ENCODE results near the gene UCK1.
"Not testable (repeated sequence)": the region's sequence is repeated elsewhere in the genome, so short reads cannot be mapped to it uniquely, and the experiment has no call there.

Gene UCK1

DNA sequence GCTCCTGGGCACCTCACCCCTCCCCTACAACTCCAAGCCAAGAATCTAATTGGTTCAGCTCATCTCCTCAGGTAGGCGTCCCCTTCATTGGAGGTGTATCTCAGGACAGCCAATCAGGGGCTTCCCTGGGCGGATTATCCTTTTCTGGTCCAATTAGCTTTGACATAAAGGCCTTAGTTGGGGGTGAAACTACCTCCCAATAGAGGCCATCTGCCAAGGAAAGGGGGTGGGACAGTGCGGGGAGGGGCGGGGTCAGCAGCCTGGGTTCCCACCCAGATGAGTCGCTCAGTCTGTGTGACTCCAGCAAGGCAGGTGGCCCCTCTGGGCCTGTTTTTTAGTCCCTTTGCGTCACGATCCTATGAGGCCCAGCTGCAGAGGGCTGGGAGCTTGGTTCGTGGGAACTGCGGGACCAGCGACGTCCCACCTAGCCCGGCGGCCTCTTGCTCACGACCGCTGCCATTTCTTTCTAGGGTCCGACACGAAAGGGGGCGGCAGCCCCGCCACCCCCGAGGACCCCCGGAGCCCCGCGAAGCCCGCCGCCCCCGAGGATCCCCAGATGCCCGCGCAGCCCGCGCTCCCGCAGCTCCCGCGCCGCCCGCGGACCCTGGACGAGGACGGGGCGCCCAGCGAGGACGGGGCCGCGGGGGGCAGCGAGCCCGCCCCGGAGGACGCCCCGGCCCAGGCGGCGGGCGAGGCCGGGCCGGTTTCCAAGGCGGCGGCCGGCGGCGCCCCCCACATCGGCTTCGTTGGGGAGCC, 23.2 kb upstream of the UCK1 start:
- Histone ChIP-seq H4K20me1 (ENCODE audit: insufficient read depth, low read length) (no peaks in the 10 kb centered on the region), H3K9ac (ENCODE audit: low read length) (no peak overlapping the region), H3K79me2 (ENCODE audit: low read length) (no peaks in the 10 kb centered on the region), H3K4me2 (ENCODE audit: low read depth, low read length) (no peak overlapping the region), H3F3A (ENCODE audit: insufficient read depth, low read length) (no peaks in the 10 kb centered on the region), H3K4me3 (ENCODE audit: low read length) (no peak overlapping the region), H3K27ac (ENCODE audit: low read length) (no peak overlapping the region), H3K9me3 (replicated peaks; ENCODE audit: insufficient read depth, low read length) (no peaks in the 10 kb centered on the region), H3K4me1 (ENCODE audit: low read length) (no peaks in the 10 kb centered on the region), H3K27me3 (replicated peaks; ENCODE audit: insufficient read depth, low read length) (no peaks in the 10 kb centered on the region), H3K36me3 (replicated peaks; ENCODE audit: insufficient read depth, low read length) (no peaks in the 10 kb centered on the region), H2AFZ (ENCODE audit: low read length) (no peak overlapping the region), H3K9me2 (replicated peaks; ENCODE audit: insufficient read depth, low read length) (no peaks in the 10 kb centered on the region)
- TF ChIP-seq, protein P1, sequence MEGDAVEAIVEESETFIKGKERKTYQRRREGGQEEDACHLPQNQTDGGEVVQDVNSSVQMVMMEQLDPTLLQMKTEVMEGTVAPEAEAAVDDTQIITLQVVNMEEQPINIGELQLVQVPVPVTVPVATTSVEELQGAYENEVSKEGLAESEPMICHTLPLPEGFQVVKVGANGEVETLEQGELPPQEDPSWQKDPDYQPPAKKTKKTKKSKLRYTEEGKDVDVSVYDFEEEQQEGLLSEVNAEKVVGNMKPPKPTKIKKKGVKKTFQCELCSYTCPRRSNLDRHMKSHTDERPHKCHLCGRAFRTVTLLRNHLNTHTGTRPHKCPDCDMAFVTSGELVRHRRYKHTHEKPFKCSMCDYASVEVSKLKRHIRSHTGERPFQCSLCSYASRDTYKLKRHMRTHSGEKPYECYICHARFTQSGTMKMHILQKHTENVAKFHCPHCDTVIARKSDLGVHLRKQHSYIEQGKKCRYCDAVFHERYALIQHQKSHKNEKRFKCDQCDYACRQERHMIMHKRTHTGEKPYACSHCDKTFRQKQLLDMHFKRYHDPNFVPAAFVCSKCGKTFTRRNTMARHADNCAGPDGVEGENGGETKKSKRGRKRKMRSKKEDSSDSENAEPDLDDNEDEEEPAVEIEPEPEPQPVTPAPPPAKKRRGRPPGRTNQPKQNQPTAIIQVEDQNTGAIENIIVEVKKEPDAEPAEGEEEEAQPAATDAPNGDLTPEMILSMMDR (IDR thresholded peaks at IDR 0.05; ENCODE audit: low read length) = no peak
- no peak for TF ChIP-seq EZH2 (optimal IDR thresholded peaks at IDR 0.05; ENCODE audit: low read depth, low read length)
- TF ChIP-seq EZH2phosphoT487 (IDR thresholded peaks at IDR 0.05; ENCODE audit: low read length) = no peak
- DNase-seq = no peak

- no peak overlapping the region for H3K4me2 ChIP-seq (ENCODE audit: low read depth, low read length)
- H3K79me2 ChIP-seq (ENCODE audit: low read length) = no peaks in the 10 kb centered on the region
- no peak overlapping the region for H2AFZ ChIP-seq (ENCODE audit: low read length)
- H3K27ac ChIP-seq (ENCODE audit: low read length) = no peak overlapping the region
- no peak for DNase-seq
- no peak overlapping the region for H3K4me3 ChIP-seq (ENCODE audit: low read length)
- no peaks in the 10 kb centered on the region; the same call in 1 of the 2 replicates for H3K27me3 ChIP-seq (replicated peaks; ENCODE audit: insufficient read depth, low read length)
- H3K36me3 ChIP-seq (replicated peaks; ENCODE audit: insufficient read depth, low read length) = no peaks in the 10 kb centered on the region
- no peak overlapping the region for H3K9ac ChIP-seq (ENCODE audit: low read length)
- H3K9me3 ChIP-seq (replicated peaks; ENCODE audit: insufficient read depth, low read length) = no peaks in the 10 kb centered on the region
- no peaks in the 10 kb centered on the region for H3K9me2 ChIP-seq (replicated peaks; ENCODE audit: insufficient read depth, low read length)
- H4K20me1 ChIP-seq (ENCODE audit: insufficient read depth, low read length) = no peaks in the 10 kb centered on the region
- no peak for TF ChIP-seq EZH2 (optimal IDR thresholded peaks at IDR 0.05; ENCODE audit: low read depth, low read length)
- no peaks in the 10 kb centered on the region for H3F3A ChIP-seq (ENCODE audit: insufficient read depth, low read length)
- no peaks in the 10 kb centered on the region for H3K4me1 ChIP-seq (ENCODE audit: low read length)
These were observed 21.0 kb upstream of the UCK1 start for GRCh38 chr9:131552030-131552429.

GRCh38 chr9:131550465-131550864, 19.4 kb upstream of the UCK1 start:
- H3K4me2 ChIP-seq (ENCODE audit: low read depth, low read length); DNase-seq: not testable (repeated sequence)

GRCh38 chr9:131549186-131549585, 18.1 kb upstream of the UCK1 start:
- H3K27ac ChIP-seq (ENCODE audit: low read length); H3K9me2 ChIP-seq (replicated peaks; ENCODE audit: insufficient read depth, low read length); H3K36me3 ChIP-seq (replicated peaks; ENCODE audit: insufficient read depth, low read length); H2AFZ ChIP-seq (ENCODE audit: low read length); H3K27me3 ChIP-seq (replicated peaks; ENCODE audit: insufficient read depth, low read length); H3K9ac ChIP-seq (ENCODE audit: low read length); H3K4me3 ChIP-seq (ENCODE audit: low read length); H3F3A ChIP-seq (ENCODE audit: insufficient read depth, low read length); H4K20me1 ChIP-seq (ENCODE audit: insufficient read depth, low read length); DNase-seq; H3K4me2 ChIP-seq (ENCODE audit: low read depth, low read length); H3K4me1 ChIP-seq (ENCODE audit: low read length); H3K9me3 ChIP-seq (replicated peaks; ENCODE audit: insufficient read depth, low read length); H3K79me2 ChIP-seq (ENCODE audit: low read length): not testable (repeated sequence)

More at GRCh38 chr9:131550465-131550864, 19.4 kb upstream of the UCK1 start:
- H3K4me1 ChIP-seq (ENCODE audit: low read length); H3K36me3 ChIP-seq (replicated peaks; ENCODE audit: insufficient read depth, low read length); H4K20me1 ChIP-seq (ENCODE audit: insufficient read depth, low read length); H3K79me2 ChIP-seq (ENCODE audit: low read length); H3K9me2 ChIP-seq (replicated peaks; ENCODE audit: insufficient read depth, low read length); H3K4me3 ChIP-seq (ENCODE audit: low read length); H3K9ac ChIP-seq (ENCODE audit: low read length); H3K27me3 ChIP-seq (replicated peaks; ENCODE audit: insufficient read depth, low read length); H3K9me3 ChIP-seq (replicated peaks; ENCODE audit: insufficient read depth, low read length); H3F3A ChIP-seq (ENCODE audit: insufficient read depth, low read length); H2AFZ ChIP-seq (ENCODE audit: low read length); H3K27ac ChIP-seq (ENCODE audit: low read length): not testable (repeated sequence)

Measured in MM.1S (cell line).